Right cardiac atrium (tissue), 5 donors: Measurements from ENCODE around the gene RNPS1. TPM values are rescaled to one million over a fixed set of nuclear protein-coding genes. Genes with fewer than 3 reads are reported as not detected.
A peak's percentile ranks its signal among the peaks of the same experiment; 100 is the strongest.
"Not testable (repeated sequence)": the region's sequence is repeated elsewhere in the genome, so short reads cannot be mapped to it uniquely, and the experiment has no call there.

ENCODE experiments used
- ATAC-seq, 2 donors: fragments of 200-7000 bp; cut with Tn5 transposase; one replicate each; pipeline versions ENCODE4 v1.8.0 to v1.9.1; 2020; ENCODE audit warnings: moderate library complexity in 2 of 2, mild to moderate bottlenecking in 1 of 2
- DNase-seq, 3 donors: peaks; one replicate each; pipeline ENCODE4 v3.0.0-alpha.2; 2020
- H3K27ac ChIP-seq: one replicate; pipeline ENCODE4 v1.5.1; 2013; ENCODE audit warnings: mild to moderate bottlenecking, low read length, control low read depth, moderate library complexity
- H3K27me3 ChIP-seq: one replicate; pipeline ENCODE4 v1.6.1; 2013; ENCODE audit not compliant: control insufficient read depth, insufficient read depth
- H3K4me1 ChIP-seq: one replicate; pipeline ENCODE4 v1.6.1; 2013; ENCODE audit warnings: low read length; ENCODE audit not compliant: control insufficient read depth, insufficient read depth
- H3K4me3 ChIP-seq: one replicate; pipeline ENCODE4 v1.5.1; 2013; ENCODE audit warnings: low read length, control low read depth
- H3K9me3 ChIP-seq: one replicate; pipeline ENCODE4 v1.6.1; 2013; ENCODE audit warnings: low read length; ENCODE audit not compliant: control insufficient read depth
- WGBS: extraction: QIAGEN DNeasy Blood & Tissue Kit; methylation state at CpG from one replicate; pipeline ENCODE4 v1.1.7; 2013; 5-methylcytosine and 5-hydroxymethylcytosine counted together
- intact Hi-C, 4 donors: fragments of 100-400 bp; cut with DNase I; formaldehyde crosslinking; loops; one replicate each; pipeline versions ENCODE4 v1.11.0 to v1.14.0; 2022 to 2023
- polyA plus RNA-seq: library from polyadenylated mRNA; stranded (reverse); fragments of 200-250 nt; gene quantifications from one replicate; pipeline ENCODE4 v1.2.3, GENCODE V29; 2013
- total RNA-seq, 4 donors: library from RNA; stranded (reverse); fragmentation: NEBNext Ultra II Directional; extraction: Animal tissue kit (Norgen Biotek cat#: 25700); gene quantifications; one replicate each; pipeline ENCODE4 v1.2.1, GENCODE V29; 2021
- donor health status: healthy with polysubstance abuse.
- donor health status: DM: no; HTN: yes; CAD: no.
- donor health status: DM: no; HTN: no; CAD: no.
- donor health status: DM: no; HTN: yes; CAD: no; lungs with severe emphysema.
- donor health status: DM: yes; HTN: yes; CAD: no.

The RNPS1 gene
- total and polyA plus RNA-seq, 5 donors = 103 to 114 (median 106) TPM

- Histone ChIP-seq H3K4me3 (no peak overlapping the region), H3K27me3 (no peaks in the 10 kb centered on the region), H3K9me3 (no peaks in the 10 kb centered on the region), H3K4me1 (peaks cover 6% of the 10 kb centered on the region), H3K27ac (no peak overlapping the region)
- ATAC-seq = no peak
- peak in 2 of 3 donors; percentile 37 to 58 for DNase-seq
- intact Hi-C loops = no loop called here
- 89% methylated on average over 14 of the region's 14 CpGs for WGBS
Observed at GRCh38 chr16:2271848-2272461, 4.0 kb upstream of the RNPS1 start.

- intact Hi-C loops = no loop called here
- DNase-seq = peak in 2 of 3 donors; percentile 32 to 36
- 78% methylated on average over 15 of the region's 15 CpGs for WGBS
Observed at GRCh38 chr16:2270588-2271470, 2.9 kb upstream of the RNPS1 start.

GRCh38 chr16:2270070-2270462 lies 2.1 kb upstream of the RNPS1 start:
- peak in 2 of 3 donors; percentile 23 to 45 for DNase-seq
- H3K9me3 ChIP-seq = no peaks in the 10 kb centered on the region
- H3K4me1 ChIP-seq = peaks cover 6% of the 10 kb centered on the region
- intact Hi-C loops = no loop called here
- no peak overlapping the region for H3K27ac ChIP-seq
- WGBS = 88% methylated on average over 9 of the region's 9 CpGs
- no peak overlapping the region for H3K4me3 ChIP-seq
- ATAC-seq = no peak
- no peaks in the 10 kb centered on the region for H3K27me3 ChIP-seq

More at GRCh38 chr16:2270588-2271470, 2.9 kb upstream of the RNPS1 start:
- no peak for ATAC-seq
- Histone ChIP-seq H3K4me3 (no peak overlapping the region), H3K4me1 (peaks cover 6% of the 10 kb centered on the region), H3K9me3 (no peaks in the 10 kb centered on the region), H3K27me3 (no peaks in the 10 kb centered on the region), H3K27ac (no peak overlapping the region)

GRCh38 chr16:2267505-2267912 lies 417 bp downstream of the RNPS1 start:
- intact Hi-C loops, H3K4me1 ChIP-seq, H3K9me3 ChIP-seq, H3K27me3 ChIP-seq, DNase-seq: not testable (repeated sequence)
- peak overlapping the region; percentile 68 for H3K27ac ChIP-seq
- peak; percentile 90 for ATAC-seq
- WGBS = under 1% methylated on average over 53 of the region's 54 CpGs
- peak overlapping the region; percentile 76 for H3K4me3 ChIP-seq

GRCh38 chr16:2266887-2267286 lies 1.0 kb downstream of the RNPS1 start:
- peak in 2 of 3 donors; percentile 6 to 26 for DNase-seq
- 4% methylated on average over 11 of the region's 12 CpGs for WGBS
- H3K27me3 ChIP-seq, intact Hi-C loops, H3K27ac ChIP-seq, ATAC-seq, H3K4me1 ChIP-seq, H3K9me3 ChIP-seq: not testable (repeated sequence)
- H3K4me3 ChIP-seq = peak overlapping the region; percentile 76

GRCh38 chr16:2263026-2263425 lies 4.9 kb downstream of the RNPS1 start:
- intact Hi-C loops = not testable (repeated sequence)

GRCh38 chr16:2260250-2260649 lies 7.7 kb downstream of the RNPS1 start:
- 95% methylated on average over 8 of the region's 8 CpGs for WGBS
- DNase-seq (peak in 1 of 3 donors; percentile 5), ATAC-seq (no peak)
- Histone ChIP-seq H3K27ac (no peak overlapping the region), H3K9me3 (no peaks in the 10 kb centered on the region), H3K4me1 (no peaks in the 10 kb centered on the region), H3K27me3 (no peaks in the 10 kb centered on the region), H3K4me3 (no peak overlapping the region)
- intact Hi-C loops = no loop called here

More at GRCh38 chr16:2263026-2263425, 4.9 kb downstream of the RNPS1 start:
- not testable (repeated sequence) for ATAC-seq, H3K9me3 ChIP-seq, H3K4me3 ChIP-seq, H3K27ac ChIP-seq, H3K4me1 ChIP-seq, H3K27me3 ChIP-seq
- 84% methylated on average over 14 of the region's 14 CpGs for WGBS
- DNase-seq = peak in 2 of 3 donors; percentile 2 to 37

GRCh38 chr16:2258530-2258929 lies 9.4 kb downstream of the RNPS1 start:
- peak; percentile 2 to 7 (median 3) for DNase-seq
- H3K9me3 ChIP-seq, intact Hi-C loops, H3K27me3 ChIP-seq, ATAC-seq, H3K27ac ChIP-seq, H3K4me3 ChIP-seq, H3K4me1 ChIP-seq: not testable (repeated sequence)
- 94% methylated on average over 7 of the region's 7 CpGs for WGBS

- Histone ChIP-seq H3K4me3 (no peak overlapping the region), H3K9me3 (no peaks in the 10 kb centered on the region), H3K27me3 (no peaks in the 10 kb centered on the region), H3K4me1 (no peaks in the 10 kb centered on the region), H3K27ac (no peak overlapping the region)
- ATAC-seq = no peak
- WGBS = 88% methylated on average over 6 of the region's 6 CpGs
- intact Hi-C loops = no loop called here
- peak in 1 of 3 donors; percentile 31 for DNase-seq
Observed at GRCh38 chr16:2257726-2258125, 10.2 kb downstream of the RNPS1 start.

GRCh38 chr16:2256531-2257140 lies 11.3 kb downstream of the RNPS1 start:
- no peaks in the 10 kb centered on the region for H3K9me3 ChIP-seq
- ATAC-seq (no peak), DNase-seq (peak in 1 of 3 donors; percentile 5)
- no peaks in the 10 kb centered on the region for H3K27me3 ChIP-seq
- no peak overlapping the region for H3K4me3 ChIP-seq
- intact Hi-C loops = no loop called here
- no peak overlapping the region for H3K27ac ChIP-seq
- H3K4me1 ChIP-seq = no peaks in the 10 kb centered on the region
- WGBS = 86% methylated on average over 12 of the region's 12 CpGs

- ATAC-seq = no peak
- no peak overlapping the region for H3K4me3 ChIP-seq
- no peak overlapping the region for H3K27ac ChIP-seq
- peak in 2 of 3 donors; percentile 35 to 43 for DNase-seq
- H3K27me3 ChIP-seq = no peaks in the 10 kb centered on the region
- WGBS = 86% methylated on average over 11 of the region's 11 CpGs
- no peaks in the 10 kb centered on the region for H3K9me3 ChIP-seq
- intact Hi-C loops = no loop called here
- H3K4me1 ChIP-seq = peaks cover 3% of the 10 kb centered on the region
Observed at GRCh38 chr16:2253293-2253692, 14.6 kb downstream of the RNPS1 start.
